ENCODE results near the gene UFSP1.

The UFSP1 gene

DNA sequence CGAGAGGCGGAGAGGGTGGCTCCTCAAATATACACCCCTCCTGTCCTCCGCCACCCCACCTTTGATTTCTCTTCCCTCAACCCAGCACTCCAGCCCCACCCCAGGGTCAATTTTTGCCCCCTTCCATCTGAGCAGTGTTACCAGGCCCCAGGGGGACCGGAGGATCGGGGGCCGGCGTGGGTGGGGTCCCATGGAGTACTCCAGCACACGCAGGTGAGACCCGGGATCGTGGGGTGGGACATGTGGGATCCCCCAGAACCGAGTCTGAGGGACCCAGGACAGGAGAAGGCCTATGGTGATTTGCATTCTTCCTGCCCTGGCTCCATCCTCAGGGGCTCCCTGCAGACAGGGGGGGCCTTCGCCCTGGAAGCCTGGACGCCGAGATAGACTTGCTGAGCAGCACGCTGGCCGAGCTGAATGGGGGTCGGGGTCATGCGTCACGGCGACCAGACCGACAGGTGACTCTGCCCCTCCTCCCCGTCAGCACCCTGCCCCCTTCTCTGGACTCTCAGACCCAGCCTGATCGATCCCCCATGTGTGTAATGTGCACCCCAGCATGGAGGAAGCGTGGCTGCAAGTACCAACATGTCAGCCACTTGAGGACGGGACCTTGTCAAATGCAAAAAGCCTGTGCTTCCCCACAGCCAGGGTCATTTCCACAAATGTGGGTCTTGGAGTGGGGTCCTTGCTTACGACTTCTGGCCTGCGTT lies 21.6 kb downstream of the UFSP1 start:
- no peak for DNase-seq (ENCODE audit: low read depth)
- peak overlapping the region; percentile 92 for H3K4me3 ChIP-seq (ENCODE audit: low read length)
- TF ChIP-seq, protein P1, sequence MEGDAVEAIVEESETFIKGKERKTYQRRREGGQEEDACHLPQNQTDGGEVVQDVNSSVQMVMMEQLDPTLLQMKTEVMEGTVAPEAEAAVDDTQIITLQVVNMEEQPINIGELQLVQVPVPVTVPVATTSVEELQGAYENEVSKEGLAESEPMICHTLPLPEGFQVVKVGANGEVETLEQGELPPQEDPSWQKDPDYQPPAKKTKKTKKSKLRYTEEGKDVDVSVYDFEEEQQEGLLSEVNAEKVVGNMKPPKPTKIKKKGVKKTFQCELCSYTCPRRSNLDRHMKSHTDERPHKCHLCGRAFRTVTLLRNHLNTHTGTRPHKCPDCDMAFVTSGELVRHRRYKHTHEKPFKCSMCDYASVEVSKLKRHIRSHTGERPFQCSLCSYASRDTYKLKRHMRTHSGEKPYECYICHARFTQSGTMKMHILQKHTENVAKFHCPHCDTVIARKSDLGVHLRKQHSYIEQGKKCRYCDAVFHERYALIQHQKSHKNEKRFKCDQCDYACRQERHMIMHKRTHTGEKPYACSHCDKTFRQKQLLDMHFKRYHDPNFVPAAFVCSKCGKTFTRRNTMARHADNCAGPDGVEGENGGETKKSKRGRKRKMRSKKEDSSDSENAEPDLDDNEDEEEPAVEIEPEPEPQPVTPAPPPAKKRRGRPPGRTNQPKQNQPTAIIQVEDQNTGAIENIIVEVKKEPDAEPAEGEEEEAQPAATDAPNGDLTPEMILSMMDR (conservative IDR thresholded peaks at IDR 0.05; ENCODE audit: low read depth, low read length), result no peak

DNA sequence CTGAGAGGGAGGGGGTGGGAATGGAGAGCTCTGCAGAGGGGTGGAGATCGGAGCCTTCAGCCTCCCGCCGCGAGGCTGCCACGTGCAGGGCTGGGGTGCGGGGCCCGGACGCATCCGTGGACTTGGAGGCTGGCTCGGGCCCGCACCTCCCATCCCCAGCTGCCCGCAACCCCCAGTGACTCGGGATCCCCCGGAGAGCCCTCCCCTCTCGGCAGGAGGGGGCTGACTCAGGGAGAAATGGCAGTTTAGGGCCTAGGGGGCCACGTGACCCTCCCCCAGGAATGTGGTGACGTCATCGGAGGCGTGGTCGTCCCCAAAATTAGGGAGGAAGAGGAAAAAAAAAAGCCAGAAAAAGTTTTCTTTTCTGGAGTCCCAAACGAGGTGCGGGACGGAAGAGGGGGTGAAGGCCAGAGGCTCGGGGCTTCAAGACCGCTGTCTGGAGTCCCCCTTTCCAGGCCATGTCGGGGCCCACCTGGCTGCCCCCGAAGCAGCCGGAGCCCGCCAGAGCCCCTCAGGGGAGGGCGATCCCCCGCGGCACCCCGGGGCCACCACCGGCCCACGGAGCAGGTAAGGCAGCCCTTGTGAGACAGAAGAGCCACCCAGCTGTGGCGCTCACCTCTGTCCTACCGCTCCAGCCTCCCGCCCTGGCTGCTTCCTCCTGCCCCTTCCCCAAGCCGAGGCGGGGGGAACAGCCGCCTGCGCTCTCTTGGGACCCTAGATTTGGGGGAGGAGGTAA lies 22.3 kb downstream of the UFSP1 start, which contains the start of gene TRIP6:
TRIP6 (plus strand) TSS at position 348 of the 736 bp plus-strand sequence; CDS start at position 459, 111 bp downstream.
- DNase-seq (ENCODE audit: low read depth), result peak; percentile 76
- H3K4me3 ChIP-seq (ENCODE audit: low read length), result peak within 1 kb of the TSS; percentile 92
- TF ChIP-seq, protein P1 (conservative IDR thresholded peaks at IDR 0.05; ENCODE audit: low read depth, low read length), result no peak

DNA sequence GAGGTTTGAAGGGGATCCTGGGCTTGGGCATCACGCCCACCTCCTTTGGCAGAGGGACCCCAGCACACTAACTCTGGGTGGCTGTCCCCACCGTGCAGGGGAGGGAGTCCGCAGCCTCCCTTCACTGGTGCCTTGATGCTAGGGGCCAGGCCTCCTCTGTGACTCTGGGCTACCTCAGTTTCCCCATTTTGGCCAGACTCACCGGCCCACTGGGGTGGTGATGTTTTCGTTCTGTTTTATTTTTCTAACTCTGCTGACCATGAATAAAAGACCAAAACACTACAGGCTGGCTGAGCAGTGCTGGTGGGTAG lies 22.8 kb downstream of the UFSP1 start:
- TF ChIP-seq, protein P1 (conservative IDR thresholded peaks at IDR 0.05; ENCODE audit: low read depth, low read length), result no peak
- peak overlapping the region; percentile 92 for H3K4me3 ChIP-seq (ENCODE audit: low read length)
- no peak for DNase-seq (ENCODE audit: low read depth)

DNA sequence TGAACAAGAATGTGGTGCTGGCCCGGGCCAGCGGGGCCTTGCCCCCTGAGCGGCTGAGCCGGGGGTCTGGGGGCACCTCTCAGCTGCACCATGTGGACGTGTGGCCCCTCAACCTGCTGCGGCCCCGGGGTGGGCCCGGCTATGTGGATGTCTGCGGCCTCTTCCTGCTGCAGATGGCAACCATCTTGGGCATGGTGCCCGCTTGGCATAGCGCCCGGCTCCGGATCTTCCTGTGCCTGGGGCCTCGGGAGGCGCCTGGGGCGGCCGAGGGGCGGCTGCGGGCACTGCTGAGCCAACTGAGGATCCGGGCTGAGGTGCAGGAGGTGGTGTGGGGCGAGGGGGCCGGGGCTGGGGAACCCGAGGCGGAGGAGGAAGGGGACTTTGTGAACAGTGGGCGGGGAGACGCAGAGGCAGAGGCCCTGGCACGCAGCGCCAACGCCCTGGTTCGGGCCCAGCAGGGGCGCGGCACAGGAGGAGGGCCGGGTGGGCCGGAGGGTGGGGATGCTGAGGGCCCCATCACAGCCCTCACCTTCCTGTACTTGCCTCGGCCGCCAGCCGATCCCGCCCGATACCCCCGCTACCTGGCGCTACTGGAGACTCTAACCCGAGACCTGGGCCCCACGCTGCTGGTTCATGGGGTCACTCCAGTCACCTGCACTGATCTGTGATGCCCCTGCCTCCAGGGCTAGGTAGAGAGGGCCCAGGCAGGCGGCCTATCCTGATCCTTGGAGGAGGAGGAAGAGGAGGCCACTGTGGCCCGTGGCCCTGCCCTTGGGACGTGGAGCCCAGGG lies 23.4 kb downstream of the UFSP1 start:
- no peak overlapping the region for H3K4me3 ChIP-seq (ENCODE audit: low read length)
- TF ChIP-seq, protein P1 (conservative IDR thresholded peaks at IDR 0.05; ENCODE audit: low read depth, low read length), result no peak
- DNase-seq (ENCODE audit: low read depth), result no peak

DNA sequence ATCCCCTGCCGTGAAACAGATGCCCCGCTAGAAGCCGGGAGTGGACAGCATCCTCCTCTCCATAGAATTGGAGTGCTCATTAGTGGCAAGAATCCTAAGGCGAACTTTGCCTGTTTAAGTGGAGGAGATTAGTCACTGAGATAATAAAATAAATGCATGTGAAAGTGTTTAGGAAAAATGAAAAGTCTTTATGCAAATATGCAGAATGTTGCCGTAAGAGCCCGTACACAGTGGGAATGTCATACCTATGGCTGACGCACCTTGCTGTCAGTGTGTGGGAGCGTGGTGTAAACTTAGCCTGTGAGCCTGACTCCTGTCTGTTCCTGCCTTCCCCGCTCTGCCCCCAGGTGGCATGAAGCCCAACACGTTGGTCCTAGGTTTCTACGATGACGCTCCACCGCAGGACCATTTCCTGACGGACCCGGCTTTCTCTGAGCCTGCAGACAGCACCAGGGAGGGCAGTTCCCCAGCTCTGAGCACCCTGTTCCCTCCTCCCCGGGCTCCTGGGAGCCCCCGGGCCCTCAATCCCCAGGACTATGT lies 24.1 kb downstream of the UFSP1 start:
- DNase-seq (ENCODE audit: low read depth), result no peak
- H3K4me3 ChIP-seq (ENCODE audit: low read length), result no peak overlapping the region
- TF ChIP-seq, protein P1 (conservative IDR thresholded peaks at IDR 0.05; ENCODE audit: low read depth, low read length), result no peak

DNA sequence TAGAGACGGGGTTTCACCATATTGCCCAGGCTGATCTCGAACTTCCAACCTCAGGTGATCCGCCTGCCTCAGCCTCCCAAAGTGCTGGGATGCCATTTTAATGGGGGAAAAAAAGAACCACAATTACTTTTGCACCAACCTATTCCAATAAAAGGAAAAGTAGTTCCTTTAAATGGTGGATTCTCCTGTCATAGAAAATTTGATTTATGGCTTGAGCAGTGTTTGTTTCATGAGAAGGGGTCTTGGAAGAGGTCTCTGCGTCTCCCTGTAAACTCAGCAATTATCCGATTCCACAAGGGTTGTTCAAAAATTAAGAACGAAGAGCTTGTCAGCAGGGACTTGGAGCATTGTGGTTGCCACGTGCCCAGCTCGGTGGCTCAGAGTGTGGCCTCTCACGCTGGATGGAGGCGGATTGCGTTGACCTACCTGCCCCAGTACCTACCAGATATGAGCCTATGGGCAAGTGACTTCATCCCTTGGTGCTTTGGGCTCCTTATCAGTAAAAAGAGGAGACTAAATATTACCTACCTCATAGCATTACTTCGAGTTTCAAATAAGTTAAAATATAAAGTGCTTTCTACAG lies 25.2 kb downstream of the UFSP1 start:
- no peak overlapping the region for H3K4me3 ChIP-seq (ENCODE audit: low read length)
- TF ChIP-seq, protein P1 (conservative IDR thresholded peaks at IDR 0.05; ENCODE audit: low read depth, low read length), result no peak
- DNase-seq (ENCODE audit: low read depth), result no peak

Data from retinal pigment epithelial cell (primary cell).